ENCODE measurements around the gene ARHGEF40.

DNA sequence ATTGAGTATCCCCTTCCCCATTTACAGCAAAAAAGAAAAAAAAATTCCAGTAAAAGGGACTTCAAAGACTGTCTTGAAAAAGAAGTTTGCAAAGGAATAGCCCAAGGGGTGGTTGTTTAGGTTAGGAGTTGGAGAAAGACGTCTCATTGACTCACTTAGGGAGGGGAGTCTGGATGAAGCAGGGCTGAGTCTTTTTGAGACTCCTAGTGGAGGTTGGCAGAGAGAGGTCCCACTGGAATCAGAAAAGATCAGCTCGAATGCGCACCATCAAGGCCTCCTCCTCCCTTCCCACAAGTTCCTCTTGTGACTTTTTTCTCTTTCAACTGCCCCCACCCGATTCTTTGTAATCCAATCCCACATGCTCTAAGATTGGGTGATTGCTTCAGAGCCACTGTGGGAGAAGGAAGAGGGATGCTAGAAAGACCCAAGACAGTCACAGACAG lies 1.9 kb downstream of the ARHGEF40 start:
- no peak for TF ChIP-seq EZH2 (IDR thresholded peaks at IDR 0.05; ENCODE audit: insufficient read depth, poor library complexity, severe bottlenecking)
- no peak for TF ChIP-seq EZH2phosphoT487 (IDR thresholded peaks at IDR 0.05; ENCODE audit: insufficient read depth, low read depth)

All from GM23248 (cell line).